Right atrium auricular region (tissue), 2 donors: ENCODE data around the gene SCP2. TPM values are rescaled to one million over a fixed set of nuclear protein-coding genes. Genes with fewer than 3 reads are reported as not detected.
A peak's percentile ranks its signal among the peaks of the same experiment; 100 is the strongest.

Experiments
- DNase-seq: peaks from one replicate; pipeline ENCODE4 v3.0.0-alpha.2; 2019; ENCODE audit warnings: low spot score
- H3K27ac ChIP-seq, 2 donors: fragments of 200-600 bp; sonication (generic); 1 replicate in 1 of 2; 2 replicates in 1 of 2; pipeline ENCODE4 v1.5.1; 2016 to 2019
- H3K27me3 ChIP-seq, 2 donors: fragments of 200-600 bp; sonication (generic); one replicate each; pipeline versions ENCODE4 v1.5.1 to v1.6.0; 2017 to 2019
- H3K36me3 ChIP-seq: fragments of 200-600 bp; sonication (generic); one replicate; pipeline ENCODE4 v1.5.1; 2016
- H3K4me1 ChIP-seq, 2 donors: fragments of 200-600 bp; sonication (generic); one replicate each; pipeline versions ENCODE4 v1.5.1 to v1.6.0; 2017 to 2019
- H3K4me3 ChIP-seq, 2 donors: fragments of 200-600 bp; sonication (generic); 1 replicate in 1 of 2; 2 replicates in 1 of 2; pipeline ENCODE4 v1.5.1; 2017 to 2019; ENCODE audit warnings: mild to moderate bottlenecking in 1 of 2, moderate library complexity in 1 of 2
- H3K9me3 ChIP-seq, 2 donors: fragments of 200-600 bp; sonication (generic); one replicate each; pipeline ENCODE4 v1.5.1; 2019
- total RNA-seq, 2 donors: library from RNA; depleted of rRNA; stranded (reverse); fragments of >200 nt; gene quantifications; one replicate each; pipeline ENCODE4 v1.1.0, GENCODE V29; 2016
- TF ChIP-seq, protein P1 (sequence below), 2 donors: fragments of 200-600 bp; sonication (generic); IDR thresholded peaks; one replicate each; pipeline ENCODE4 v1.5.1; 2019; ENCODE audit warnings: antibody characterized with exemption in 2 of 2

SCP2 gene
- total RNA-seq, 2 donors from 2014 or later = 67.1 to 163 TPM

DNA sequence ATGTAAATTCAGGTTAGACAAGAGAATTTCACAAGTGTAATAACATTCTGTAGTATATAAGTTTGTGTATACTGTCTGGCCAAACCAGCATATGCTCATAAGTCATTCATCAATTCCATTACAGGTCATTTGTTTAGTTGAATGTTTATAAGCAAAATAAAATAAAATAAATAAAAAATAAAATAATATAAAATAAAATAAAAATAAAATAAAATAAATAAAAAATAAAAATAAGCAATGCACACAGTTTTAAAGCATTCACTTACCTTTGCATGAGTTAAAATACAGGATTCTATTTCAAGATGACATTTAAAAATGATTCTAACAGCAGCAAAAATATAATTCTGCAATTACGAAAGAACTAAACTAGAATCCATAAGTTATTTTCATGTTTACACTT lies 144.8 kb downstream of the SCP2 start:
- no peak overlapping the region for H3K27ac ChIP-seq
- TF ChIP-seq, protein P1, sequence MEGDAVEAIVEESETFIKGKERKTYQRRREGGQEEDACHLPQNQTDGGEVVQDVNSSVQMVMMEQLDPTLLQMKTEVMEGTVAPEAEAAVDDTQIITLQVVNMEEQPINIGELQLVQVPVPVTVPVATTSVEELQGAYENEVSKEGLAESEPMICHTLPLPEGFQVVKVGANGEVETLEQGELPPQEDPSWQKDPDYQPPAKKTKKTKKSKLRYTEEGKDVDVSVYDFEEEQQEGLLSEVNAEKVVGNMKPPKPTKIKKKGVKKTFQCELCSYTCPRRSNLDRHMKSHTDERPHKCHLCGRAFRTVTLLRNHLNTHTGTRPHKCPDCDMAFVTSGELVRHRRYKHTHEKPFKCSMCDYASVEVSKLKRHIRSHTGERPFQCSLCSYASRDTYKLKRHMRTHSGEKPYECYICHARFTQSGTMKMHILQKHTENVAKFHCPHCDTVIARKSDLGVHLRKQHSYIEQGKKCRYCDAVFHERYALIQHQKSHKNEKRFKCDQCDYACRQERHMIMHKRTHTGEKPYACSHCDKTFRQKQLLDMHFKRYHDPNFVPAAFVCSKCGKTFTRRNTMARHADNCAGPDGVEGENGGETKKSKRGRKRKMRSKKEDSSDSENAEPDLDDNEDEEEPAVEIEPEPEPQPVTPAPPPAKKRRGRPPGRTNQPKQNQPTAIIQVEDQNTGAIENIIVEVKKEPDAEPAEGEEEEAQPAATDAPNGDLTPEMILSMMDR (IDR thresholded peaks at IDR 0.05) = no peak
- no peaks in the 10 kb centered on the region for H3K27me3 ChIP-seq
- peaks cover 0 to 6% of the 10 kb centered on the region in 2 donors for H3K4me1 ChIP-seq
- H3K4me3 ChIP-seq = no peak overlapping the region
- H3K9me3 ChIP-seq = no peaks in the 10 kb centered on the region
- H3K36me3 ChIP-seq = no peaks in the 10 kb centered on the region
- no peak for DNase-seq

DNA sequence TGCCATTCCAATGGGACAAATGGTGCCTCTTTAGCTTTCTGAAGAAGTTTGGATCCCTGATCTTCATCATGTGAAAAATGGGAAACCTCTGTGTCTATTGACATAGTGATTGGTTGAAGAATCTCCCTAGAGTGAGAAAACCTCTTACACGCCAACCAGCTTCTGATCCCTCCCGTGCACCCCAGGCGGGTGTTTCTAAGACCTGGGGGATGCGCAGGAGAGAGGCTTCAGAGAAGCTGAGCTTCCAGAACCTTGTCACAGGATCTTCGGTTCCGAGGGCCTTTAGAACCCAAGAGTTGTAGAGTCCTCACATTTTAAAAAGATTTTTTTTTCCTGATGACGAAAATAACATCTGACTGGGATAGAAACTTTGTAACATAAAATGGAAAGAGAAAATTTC lies 146.2 kb downstream of the SCP2 start:
- Histone ChIP-seq H3K4me3 (no peak overlapping the region), H3K9me3 (no peaks in the 10 kb centered on the region), H3K4me1 (no peaks in the 10 kb centered on the region), H3K36me3 (no peaks in the 10 kb centered on the region), H3K27me3 (no peaks in the 10 kb centered on the region), H3K27ac (peak overlapping the region in 1 of 2 donors; percentile 23)
- TF ChIP-seq, protein P1 (IDR thresholded peaks at IDR 0.05) = no peak
- no peak for DNase-seq

DNA sequence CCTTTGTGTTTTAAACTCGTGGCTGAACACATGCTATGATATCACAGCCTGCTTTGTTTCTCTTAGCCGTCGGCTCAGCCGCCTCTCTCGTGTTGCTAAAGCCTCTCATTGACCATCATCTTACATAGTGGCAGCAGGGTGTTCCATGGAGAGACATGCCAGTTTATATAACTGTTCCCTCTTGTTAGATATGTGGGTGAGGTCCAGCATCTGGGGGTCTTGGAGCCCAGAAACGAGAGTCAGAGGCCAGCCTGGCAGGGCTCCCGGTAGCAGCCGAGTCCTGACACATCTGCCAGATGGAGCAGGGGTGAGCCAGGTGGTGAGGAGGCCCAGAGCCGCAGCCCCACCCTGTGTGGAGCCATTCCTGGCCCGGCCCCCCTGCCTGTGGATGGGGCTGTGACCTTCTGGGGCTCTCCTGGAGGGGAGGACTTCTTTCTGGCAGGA lies 146.8 kb downstream of the SCP2 start:
- Histone ChIP-seq H3K4me3 (no peak overlapping the region), H3K27me3 (no peaks in the 10 kb centered on the region), H3K4me1 (no peaks in the 10 kb centered on the region), H3K27ac (peak overlapping the region; percentile 23 to 47), H3K36me3 (no peaks in the 10 kb centered on the region), H3K9me3 (no peaks in the 10 kb centered on the region)
- TF ChIP-seq, protein P1 (IDR thresholded peaks at IDR 0.05) = no peak
- DNase-seq = no peak

DNA sequence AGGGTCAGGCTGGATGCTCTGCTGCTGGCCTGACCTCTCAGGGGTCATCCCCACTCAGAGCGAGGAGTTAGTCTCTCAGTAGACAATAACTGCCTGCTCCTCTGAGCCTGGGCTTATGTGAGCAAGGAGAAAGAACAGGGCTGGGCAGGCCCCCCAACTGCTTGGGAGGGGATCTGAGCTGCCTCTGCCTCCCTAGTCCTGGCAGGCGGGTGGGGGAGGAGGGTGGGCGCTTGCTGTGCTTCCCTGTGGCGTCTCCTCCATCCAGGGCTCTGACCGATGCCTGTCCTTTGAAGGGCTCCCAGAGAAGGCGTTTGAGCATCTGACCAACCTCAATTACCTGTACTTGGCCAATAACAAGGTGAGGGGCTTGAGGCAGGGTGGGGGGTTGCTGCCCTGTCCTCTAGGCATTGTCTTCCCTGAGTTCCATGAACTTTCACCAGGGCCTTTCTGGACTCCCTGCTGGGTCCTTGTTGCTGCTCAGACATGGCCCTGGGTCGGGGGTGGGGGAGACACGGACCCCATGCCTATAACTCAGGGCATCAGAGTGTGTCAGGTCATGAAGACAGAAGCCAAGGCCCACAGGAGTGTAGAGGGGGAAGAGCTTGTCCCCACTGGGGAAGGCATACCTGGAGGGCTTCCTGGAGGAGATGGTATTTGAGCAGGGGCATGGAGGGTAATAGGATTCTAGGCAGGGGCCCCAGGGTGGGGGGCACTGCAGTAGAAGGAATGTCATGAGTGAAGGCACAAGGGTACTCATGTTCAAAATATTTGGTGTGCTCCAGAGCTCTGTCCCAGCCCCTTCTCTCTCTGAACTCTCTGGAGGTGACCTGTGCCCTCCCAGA lies 147.5 kb downstream of the SCP2 start:
- H3K27ac ChIP-seq = peak overlapping the region; percentile 23 to 47
- no peak for DNase-seq
- no peaks in the 10 kb centered on the region for H3K4me1 ChIP-seq
- TF ChIP-seq, protein P1 (IDR thresholded peaks at IDR 0.05) = no peak
- H3K27me3 ChIP-seq = no peaks in the 10 kb centered on the region
- no peaks in the 10 kb centered on the region for H3K9me3 ChIP-seq
- H3K36me3 ChIP-seq = no peaks in the 10 kb centered on the region
- no peak overlapping the region for H3K4me3 ChIP-seq

DNA sequence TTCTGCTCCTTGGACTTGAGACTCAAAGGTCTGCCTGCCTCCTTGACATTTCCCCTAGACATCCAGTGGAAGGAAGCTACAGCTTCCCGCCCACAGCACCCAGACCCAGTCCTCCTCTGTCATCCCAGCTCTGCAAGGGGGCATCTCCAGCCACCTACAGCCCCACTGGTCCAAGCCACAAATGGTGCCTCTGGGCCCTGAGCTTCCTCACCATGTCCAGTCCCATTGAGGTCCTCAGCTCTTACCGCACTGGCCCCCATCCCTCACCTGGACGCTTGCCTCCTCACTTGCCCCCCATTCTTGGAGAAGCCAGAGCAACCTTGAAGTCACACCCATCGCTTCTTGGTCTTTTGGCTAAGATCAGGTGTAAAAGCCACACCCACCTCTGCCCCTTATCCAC lies 148.1 kb downstream of the SCP2 start:
- no peak for DNase-seq
- H3K36me3 ChIP-seq = no peaks in the 10 kb centered on the region
- no peaks in the 10 kb centered on the region for H3K9me3 ChIP-seq
- H3K4me1 ChIP-seq = no peaks in the 10 kb centered on the region
- TF ChIP-seq, protein P1 (IDR thresholded peaks at IDR 0.05) = no peak
- H3K4me3 ChIP-seq = no peak overlapping the region
- no peaks in the 10 kb centered on the region for H3K27me3 ChIP-seq
- H3K27ac ChIP-seq = no peak overlapping the region
